ENCODE results near the gene FOXJ1.

DNA sequence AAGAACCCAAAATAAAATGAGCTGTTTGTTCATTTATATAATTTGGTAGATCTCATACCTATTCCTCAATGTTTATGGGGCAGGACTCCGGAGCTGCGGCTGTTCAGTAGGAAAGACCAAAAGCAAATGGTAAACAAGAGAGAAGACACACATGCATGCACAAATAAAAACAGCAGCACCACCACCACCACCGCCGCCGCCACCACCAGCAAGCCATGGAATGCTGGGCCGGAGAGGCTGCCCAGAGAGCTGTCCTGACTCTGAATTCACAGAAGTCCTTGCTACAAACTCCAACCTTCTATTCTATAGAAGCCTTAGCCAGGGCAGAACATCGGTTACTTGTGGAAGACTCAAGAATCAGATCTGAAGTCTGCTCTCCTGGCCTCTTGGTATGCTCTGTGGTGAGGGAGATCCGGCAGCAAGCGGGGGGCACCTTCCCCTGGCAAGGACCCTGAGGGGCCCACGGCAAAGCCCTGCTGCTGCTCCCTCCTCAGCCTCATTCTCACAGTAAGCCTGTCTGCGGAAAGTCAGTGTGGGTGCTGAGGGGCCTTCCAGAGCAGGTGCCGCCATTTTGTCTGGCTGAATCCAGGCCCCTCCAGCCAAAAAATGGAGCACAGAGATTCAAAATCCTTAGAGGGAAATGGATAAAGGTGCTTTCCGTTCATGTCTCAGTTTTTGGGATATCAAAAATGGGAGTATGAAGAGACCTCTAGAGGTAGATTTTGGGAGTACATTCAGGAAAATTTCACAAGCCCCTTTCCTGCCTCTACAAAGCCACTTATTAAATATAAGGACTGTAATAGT is 6.4 kb upstream of the FOXJ1 start:
- TF ChIP-seq MYC (IDR thresholded peaks at IDR 0.05; ENCODE audit: borderline replicate concordance, low read length) (no peak), JUNB (IDR thresholded peaks at IDR 0.05) (no peak), KDM1A (IDR thresholded peaks at IDR 0.05; ENCODE audit: low read depth) (no peak), MAZ (IDR thresholded peaks at IDR 0.05; ENCODE audit: borderline replicate concordance, low read depth, low read length) (no peak), MAFK (IDR thresholded peaks at IDR 0.05; ENCODE audit: partially characterized antibody) (no peak), POLR2AphosphoS2 (conservative IDR thresholded peaks at IDR 0.05; ENCODE audit: low read length) (no peak), POLR2A (IDR thresholded peaks at IDR 0.05; ENCODE audit: low read length) (no peak)
- TF ChIP-seq, protein P1, sequence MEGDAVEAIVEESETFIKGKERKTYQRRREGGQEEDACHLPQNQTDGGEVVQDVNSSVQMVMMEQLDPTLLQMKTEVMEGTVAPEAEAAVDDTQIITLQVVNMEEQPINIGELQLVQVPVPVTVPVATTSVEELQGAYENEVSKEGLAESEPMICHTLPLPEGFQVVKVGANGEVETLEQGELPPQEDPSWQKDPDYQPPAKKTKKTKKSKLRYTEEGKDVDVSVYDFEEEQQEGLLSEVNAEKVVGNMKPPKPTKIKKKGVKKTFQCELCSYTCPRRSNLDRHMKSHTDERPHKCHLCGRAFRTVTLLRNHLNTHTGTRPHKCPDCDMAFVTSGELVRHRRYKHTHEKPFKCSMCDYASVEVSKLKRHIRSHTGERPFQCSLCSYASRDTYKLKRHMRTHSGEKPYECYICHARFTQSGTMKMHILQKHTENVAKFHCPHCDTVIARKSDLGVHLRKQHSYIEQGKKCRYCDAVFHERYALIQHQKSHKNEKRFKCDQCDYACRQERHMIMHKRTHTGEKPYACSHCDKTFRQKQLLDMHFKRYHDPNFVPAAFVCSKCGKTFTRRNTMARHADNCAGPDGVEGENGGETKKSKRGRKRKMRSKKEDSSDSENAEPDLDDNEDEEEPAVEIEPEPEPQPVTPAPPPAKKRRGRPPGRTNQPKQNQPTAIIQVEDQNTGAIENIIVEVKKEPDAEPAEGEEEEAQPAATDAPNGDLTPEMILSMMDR (IDR thresholded peaks at IDR 0.05) = peak; percentile 64
- TF ChIP-seq, protein P2, sequence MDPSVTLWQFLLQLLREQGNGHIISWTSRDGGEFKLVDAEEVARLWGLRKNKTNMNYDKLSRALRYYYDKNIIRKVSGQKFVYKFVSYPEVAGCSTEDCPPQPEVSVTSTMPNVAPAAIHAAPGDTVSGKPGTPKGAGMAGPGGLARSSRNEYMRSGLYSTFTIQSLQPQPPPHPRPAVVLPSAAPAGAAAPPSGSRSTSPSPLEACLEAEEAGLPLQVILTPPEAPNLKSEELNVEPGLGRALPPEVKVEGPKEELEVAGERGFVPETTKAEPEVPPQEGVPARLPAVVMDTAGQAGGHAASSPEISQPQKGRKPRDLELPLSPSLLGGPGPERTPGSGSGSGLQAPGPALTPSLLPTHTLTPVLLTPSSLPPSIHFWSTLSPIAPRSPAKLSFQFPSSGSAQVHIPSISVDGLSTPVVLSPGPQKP (IDR thresholded peaks at IDR 0.05; ENCODE audit: low read depth, low read length) = no peak
- TF ChIP-seq, protein P3, sequence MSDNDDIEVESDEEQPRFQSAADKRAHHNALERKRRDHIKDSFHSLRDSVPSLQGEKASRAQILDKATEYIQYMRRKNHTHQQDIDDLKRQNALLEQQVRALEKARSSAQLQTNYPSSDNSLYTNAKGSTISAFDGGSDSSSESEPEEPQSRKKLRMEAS (IDR thresholded peaks at IDR 0.05) = no peak
